SIG-M5 treated with dmso at 0.1 percent for 504 hours (cell line): ENCODE measurements around the gene KIFC3.
"Not testable (repeated sequence)": the region's sequence is repeated elsewhere in the genome, so short reads cannot be mapped to it uniquely, and the experiment has no call there.

Experiments used
- DNase-seq: peaks from one replicate; lab custom pipeline; 2025; ENCODE audit not compliant: unreplicated experiment; lab: John Stamatoyannopoulos, UW

KIFC3 gene

DNA sequence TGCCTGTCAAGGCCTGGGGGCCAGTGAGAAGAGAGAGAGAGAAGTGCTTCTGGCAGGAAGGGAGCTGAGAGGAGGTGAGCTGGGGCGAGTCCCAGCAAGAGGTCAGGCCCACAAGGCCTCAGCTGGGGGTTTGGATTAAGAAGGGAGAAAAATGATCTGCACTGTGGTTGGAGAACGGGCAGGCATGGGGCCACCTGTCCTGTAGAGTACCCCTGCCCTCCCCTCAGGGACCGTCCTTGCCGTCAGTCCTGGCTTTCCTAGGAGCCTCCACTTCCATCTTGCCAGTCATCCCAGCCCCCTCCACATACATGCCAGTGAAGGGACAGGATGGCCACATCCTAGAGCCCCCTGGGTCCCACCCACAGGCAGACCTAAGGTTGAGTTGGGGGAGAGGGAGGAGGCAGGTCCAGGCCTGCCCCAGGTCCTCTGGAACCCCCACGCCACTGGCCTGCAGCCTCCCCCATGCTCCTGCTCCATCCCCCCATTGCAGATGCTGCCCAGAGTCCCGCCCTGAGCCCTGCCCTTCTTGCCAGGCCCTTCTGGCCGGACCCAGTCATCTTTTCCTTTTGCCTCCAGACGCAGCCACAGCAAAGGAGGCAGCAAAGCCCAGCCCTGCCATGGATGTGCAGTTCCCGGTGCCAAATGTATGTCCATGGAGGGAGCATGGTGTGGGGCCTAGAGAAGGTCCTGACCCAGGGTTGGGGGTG is 47.8 kb downstream of the KIFC3 start:
- DNase-seq = no peak

DNA sequence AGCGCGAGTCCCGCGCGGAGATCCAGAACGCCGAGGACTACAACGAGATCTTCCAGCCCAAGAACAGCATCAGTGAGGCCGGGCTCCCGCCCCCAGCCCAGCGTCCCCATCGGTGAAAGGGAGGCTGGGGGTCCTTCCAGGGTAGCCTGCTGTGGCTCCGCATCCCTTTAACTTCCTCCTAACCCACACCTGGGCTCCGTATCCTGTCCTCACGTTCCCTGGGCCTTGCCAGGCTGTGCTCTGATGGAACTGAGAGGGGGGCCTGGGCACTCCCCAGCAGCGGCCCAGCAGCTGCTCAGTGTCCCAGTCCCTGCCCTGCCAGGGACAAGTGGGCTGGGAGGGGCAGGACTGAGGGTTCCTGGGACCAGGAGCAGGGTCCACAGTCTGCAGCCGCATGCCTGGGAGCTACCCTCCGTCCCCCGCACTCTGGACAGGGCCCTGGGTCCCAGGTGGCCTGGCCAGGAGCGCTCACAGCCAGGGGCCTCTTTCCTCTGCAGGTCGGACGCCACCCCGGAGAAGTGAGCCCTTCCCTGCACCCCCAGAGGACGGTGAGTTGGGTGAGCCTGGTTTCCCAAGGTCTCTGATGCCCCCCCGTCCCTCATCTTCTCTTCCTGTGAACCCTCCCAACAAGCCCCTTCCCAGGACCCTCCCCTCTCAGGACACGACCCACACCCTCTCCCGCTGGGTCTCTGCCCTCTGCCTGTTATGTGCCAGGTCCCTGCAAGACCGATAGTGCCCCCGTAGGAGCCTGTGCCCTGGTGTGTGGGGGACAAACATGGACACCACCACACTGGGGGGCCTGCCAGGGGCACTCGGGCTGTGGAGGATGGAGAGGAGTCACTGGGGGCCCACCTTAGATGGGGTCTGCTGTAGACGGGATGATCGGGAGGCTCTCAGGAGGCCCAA is 48.6 kb downstream of the KIFC3 start:
- DNase-seq = no peak

DNA sequence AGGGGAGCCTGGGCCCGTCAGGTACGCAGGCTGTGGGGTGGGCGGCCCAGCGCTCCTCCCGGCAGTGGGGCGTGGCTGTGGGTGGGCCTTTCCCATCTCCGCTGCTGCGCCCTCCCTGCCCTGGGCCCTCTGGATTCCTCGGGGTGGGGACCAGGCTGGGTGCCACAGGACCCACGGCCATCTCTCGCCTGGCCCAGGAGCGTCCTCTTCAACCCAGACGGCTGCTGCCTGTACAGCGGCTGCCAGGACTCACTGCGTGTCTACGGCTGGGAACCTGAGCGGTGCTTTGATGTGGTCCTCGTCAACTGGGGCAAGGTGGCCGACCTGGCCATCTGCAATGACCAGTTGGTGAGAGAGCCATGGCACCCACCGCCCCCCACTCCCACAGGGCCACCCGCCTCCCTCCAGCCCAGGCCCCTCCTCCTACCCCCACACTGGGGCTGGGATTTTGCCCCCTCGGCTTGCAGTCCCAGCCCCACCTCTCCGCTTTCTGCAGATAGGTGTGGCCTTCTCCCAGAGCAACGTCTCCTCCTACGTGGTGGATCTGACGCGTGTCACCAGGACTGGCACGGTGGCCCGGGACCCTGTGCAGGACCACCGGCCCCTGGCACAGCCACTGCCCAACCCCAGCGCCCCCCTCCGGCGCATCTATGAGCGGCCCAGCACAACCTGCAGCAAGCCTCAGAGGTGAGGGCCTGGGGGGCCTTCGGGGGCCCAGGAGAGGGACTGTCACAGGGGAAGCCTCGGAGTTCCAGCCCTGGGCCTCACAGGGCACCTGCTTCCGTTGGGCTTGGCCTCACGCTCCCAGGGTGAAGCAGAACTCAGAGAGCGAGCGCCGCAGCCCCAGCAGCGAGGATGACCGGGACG is 49.5 kb downstream of the KIFC3 start:
- DNase-seq = no peak

DNA sequence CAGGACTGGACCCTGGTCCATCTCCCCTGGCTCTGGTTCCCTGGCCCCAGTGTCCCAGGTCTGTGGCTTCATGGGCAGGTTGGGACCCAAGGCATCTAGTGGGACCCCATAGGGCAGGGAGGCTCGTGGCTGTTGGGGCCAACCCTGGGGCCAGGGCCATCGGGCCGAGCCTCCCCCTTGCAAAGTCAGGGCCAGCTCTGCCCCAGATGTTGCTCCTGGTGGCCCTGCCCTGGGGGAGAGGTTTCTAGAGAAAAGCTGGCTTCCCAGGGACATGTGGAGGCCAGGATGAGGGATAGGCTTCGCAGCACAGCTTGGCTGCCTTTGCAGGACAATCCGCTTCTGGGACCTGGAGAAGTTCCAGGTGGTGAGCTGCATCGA is 50.1 kb downstream of the KIFC3 start:
- no peak for DNase-seq

DNA sequence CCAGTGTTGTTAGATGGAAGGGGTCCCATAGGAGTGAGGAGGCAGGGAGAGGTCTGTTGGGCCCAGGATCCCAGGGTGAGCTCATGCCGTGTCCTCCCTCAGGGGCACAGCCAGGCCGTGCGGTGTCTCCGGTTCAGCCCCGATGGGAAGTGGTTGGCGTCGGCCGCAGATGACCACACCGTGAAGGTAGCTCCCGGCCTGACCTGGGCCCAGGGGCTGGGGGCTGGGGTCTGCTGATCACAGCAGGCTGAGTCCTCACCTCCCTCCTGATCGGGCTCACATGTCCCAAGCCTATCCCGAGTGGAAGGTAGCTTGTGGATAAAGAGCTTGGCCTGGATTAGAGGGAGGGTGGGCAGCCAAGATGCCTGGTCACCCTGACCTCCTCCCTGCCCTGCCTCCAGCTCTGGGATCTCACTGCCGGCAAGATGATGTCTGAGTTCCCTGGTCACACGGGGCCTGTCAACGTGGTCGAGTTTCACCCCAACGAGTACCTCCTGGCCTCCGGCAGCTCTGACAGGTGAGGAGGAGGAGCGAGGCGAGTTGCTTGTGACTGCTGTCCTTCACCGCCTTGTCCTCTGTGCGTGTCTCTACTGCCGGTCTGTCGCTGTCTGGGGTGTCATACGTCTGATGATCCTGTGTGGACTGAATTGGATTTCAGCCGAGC is 50.6 kb downstream of the KIFC3 start:
- DNase-seq = no peak

DNA sequence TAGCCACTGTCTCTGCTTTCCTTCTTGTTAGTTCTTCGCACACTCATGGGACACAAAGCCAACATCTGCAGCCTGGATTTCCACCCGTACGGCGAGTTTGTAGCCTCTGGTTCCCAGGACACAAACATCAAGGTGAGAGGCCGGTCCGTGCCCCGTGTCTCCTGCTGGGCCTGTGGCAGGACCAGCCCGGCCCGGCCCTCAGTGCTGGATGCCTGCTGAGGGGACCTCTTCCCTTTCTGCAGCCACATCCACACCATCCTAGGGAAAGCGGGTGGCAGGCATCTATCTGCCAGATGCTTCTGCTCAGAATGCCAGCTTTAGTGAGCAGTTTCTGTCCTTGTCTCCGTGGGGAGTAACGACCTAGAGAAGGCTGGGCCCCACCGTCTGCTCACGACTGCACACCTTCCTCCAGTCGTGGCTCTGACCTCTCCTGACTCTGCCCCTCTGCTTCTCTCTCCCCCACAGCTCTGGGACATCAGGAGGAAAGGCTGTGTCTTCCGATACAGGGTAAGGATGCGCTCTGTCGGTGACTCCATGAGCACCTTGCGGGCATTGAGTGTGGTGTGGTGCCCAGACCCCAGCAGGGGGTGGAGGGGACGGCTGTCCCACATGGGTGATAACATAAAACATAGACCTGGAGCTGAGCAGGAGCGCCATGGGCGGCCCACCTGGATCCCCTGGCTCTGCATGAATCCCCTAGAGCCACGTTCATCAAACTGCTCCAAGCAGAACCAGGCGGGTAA is 51.3 kb downstream of the KIFC3 start:
- no peak for DNase-seq

DNA sequence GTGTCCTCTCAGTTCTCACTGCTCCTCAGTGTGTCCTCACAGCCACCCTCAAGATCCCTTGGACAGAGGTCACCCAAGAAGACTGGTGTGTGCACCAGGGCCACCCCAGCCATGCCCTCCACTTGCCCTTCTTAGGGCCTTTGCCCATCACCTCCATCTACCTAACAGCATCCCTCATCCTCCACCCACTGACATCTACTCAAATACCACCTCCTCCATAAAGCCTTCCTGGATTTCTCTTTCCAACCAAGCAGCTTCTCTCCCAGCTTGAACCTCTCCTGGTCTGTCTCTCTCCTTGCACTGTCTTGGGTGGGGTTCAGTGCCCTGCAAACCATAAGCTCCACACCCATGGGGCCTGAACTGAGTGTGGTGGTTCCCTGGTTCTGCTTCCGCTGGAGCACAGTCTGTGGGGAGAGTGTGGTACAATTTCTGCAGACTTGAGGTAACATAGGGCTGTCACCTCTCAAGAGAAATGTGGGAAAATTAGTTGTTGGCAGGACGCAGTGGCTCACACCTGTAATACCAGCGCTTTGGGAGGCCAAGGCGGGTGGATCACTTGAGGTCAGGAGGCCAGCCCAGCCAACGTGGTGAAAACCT is 52.3 kb downstream of the KIFC3 start:
- no peak for DNase-seq

DNA sequence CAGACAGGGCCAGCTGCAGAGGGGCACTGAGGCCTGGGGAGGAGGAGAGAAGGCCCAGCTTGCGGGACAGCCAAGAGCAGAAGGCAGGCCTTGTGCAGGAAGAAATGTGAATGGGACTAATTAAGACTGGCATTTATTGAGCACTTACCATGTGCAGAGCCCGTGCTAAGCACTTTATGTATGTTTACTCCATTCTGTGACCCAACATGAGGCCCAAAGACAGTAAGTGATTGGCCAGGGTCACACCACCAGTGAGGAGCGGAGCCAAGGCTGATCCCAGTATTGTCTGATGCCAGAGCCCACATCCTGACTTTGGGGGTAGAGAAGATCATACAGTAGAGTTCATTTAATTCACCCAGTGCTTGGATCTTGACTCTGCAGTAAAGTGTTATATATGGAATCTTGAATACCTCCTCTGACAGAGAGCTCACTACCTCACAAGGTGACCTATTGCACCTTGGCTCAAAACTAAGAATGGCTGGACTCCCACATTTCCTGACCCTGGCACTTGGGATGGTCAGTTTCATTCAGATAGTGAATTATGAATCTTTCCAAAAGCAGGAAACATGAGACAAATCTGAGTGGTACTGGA is 53.1 kb downstream of the KIFC3 start:
- DNase-seq = no peak

DNA sequence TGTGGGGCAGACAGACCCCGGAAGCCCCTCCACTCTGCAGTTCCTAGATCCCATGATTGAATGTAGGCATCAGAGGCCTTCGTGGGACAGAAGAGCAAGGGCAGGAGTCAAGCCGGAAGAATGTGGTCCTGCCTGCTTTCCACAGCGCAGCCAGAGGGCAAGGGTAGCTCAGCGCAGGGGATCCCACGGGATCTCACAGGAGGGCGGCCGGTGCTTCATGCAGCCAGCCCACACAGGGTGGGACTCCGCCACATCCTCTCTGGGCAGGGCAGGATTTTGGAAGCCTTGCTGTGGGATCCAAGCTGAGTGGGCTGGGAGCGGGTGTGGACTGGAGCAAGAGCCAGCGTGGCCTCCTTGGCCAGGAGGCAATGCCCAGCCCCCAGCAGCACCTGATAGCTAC is 53.7 kb downstream of the KIFC3 start:
- DNase-seq = no peak

DNA sequence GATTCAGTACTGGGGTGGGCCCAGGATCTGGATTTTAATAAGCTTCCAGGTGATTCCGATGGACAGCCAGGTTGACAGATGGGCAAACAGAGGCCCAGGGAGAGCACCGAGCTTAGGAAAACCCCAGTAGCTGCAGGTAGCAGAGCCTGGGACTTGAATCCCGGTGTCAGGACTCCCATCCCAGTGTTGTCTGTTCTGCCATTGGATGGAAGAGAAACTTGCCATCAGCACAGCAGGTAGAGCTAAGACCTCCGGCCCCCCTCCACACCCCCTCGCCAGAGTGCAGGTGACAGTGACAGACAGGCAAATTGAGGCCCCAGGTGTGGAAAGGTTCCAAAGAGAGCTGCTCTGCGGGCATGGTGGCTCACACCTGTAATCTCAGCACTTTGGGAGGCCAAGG is 54.3 kb downstream of the KIFC3 start:
- no peak for DNase-seq

DNA sequence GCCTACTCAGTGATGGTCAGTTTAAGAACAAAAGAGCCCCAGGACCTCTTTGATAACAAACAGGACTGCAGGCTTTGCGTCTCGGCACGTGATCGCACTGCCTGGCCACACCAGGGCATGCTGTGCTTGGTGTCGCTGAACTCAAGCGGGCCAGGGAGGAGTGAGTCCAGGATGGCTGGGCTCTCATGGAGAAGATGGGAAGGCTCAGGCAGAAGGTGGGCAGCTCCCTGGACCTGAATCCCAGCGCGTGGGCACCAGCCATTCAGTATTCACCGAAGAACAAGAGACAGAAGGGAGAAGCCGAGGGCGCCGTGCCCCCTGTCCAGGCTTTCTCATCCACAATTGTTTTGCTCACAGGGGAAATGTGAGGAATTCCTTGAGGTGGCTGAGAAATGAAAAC is 54.8 kb downstream of the KIFC3 start:
- no peak for DNase-seq

DNA sequence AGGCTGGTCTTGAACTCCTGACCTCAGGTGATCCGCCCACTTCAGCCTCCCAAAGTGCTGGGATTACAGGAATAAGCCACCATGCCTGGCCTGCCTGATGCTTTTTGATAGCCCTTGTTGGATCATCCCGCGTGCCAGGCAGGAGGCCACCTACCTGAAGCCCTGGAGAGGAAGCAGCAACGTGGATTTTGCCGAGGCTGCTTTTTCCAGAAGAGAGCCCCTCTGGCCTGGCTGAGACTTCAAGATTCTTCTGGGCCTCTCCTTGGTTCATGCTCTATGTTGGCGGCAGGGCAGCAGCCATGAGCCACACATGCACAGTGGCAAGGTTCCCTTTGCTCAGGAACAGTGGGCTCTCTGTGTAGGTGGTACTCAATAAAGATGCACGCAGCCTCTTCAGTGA is 55.2 kb downstream of the KIFC3 start:
- no peak for DNase-seq

DNA sequence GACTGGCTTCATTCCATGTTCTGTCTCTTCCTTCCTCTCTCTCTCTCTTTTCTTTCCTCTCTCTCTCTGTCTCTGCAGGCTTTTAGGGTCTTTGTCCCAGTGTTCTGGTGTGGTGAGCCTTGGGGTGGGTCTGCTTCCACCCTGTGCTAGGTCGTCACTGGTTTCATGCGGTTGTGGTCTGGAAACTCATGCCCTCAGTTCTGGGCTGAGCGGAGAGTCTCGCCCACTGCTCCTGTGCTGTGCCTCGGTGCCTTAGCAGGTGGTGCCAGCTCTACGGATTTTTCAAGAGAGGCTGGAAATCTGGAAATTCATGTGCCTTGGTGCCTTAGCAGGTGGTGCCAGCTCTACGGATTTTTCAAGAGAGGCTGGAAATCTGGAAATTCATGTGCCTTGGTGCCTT is 56.0 kb downstream of the KIFC3 start:
- DNase-seq = not testable (repeated sequence)

DNA sequence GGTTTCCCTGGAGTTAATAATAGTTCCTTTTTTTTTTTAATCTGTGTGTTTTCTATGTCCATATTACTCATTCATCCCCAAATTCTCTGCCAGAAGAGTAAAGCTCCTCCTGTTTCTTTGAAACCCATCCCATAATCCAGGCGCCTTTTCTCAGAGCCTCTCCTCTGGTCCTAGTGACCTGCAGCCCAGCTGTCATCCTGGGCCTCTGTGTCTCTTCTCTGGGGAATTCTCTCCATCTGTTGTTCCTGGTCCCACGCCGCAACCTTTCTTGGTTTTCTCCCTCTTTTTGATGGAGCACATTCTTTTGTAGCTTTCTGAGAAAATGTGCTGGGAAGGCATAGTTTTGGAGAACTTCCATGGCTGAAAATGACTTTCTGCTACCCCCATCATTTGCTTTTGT is 56.5 kb downstream of the KIFC3 start:
- DNase-seq = no peak

DNA sequence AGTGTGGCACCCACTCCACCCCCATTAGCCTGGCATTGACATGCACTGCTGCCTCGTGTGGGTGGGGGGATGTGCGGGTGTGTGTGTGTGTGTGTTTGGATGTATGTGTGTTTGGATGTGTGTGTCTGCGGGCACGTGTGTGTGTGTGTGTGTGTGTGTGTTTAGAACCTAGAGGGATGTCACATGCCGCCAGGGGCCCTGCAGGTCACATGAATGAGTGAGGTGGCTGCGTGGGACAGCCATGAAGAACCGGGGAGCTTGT is 57.7 kb downstream of the KIFC3 start:
- DNase-seq = no peak

DNA sequence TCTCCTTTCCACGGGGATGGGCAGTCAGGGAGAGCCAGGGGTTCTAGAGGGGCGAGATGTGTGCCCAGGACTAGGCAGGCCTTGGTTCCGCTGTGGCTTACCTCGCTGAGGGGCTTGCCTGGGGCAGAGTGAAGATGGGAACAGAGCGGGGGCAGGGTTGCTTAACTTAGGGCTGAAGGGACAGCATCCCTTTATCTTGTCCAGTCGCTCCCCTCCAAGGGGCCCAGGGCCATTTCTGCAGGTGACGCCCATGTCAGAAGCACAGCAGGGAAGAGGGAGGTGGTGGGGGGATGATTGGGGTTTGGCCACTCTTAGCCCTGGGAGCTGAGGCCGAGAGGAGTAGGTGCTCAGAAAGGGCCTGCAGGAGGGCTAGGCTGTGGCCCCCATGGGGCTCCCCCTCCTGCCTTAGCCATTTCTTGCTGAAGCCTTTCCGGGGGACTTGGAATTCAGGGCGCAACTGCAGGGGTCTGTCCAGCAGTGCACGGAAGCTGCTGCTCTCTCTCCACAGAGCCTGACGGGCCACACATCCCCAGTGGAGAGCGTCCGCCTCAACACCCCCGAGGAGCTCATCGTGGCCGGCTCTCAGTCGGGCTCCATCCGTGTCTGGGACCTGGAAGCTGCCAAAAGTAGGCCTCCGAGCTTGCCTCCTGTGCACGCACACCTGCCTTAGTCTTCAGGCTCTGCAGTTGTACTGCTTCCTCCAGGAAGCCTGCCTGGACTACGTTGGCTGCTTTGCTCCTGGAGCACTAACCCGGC is 58.2 kb downstream of the KIFC3 start:
- DNase-seq = no peak

DNA sequence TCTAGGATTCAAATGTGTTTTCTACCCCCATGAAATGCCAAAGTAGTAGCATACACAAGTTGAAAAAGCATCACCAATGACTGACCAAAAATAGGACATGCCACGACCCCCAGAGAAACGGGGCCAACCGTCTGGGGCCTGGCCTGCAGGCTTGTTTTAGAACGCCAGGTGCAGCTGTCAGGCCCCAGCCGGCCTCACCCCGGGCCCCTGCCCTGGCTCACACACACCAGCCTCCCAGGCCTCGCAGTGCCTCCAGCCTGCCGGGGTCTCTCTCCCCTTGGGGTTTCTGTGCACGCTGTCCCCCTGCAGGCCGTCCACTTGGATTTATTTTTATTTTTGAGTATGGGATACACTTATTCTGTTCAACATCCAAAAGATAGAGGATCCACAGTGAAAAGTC is 58.8 kb downstream of the KIFC3 start:
- DNase-seq = no peak

DNA sequence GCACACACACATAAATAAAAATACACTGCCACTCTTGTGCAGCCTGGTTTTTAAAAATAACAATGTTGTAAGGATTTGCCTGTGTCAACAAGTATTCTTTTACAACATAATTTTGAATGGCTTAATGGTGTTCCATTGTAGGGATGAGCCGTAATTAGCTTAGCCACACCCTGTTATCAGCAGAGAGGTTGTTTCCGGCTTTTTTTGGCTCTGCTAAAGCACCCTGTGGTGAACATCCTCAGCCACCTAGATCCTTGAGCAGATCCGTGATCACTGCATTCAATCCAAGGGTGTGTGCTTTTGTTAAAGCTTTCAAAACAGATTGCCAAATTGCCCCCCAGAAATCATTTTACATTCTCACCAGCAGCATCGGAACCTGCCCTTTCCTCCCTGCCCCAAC is 59.7 kb downstream of the KIFC3 start:
- no peak for DNase-seq

DNA sequence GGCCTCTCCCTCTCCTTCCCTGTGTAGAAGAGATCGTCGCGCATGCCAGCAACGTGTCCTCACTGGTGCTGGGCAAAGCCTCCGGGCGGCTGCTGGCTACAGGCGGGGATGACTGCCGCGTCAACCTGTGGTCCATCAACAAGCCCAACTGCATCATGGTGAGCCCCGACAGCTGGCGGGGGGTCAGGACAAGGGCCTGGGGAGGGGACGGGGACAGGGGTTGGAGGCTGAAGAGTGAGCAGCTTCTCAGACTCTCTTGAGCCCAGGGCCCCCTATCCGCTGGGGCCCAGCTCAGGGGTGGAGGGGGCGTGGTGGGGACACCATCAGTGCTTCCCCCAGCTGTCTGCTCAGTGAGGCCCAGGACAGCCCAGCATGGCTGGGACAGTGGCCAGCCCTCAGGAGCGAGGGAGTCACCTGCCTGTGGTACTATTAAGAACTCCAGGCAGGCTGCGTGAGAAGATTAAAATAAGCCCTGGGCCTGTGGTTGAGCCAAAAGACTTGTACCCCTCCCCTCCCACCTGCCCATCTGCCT is 60.6 kb downstream of the KIFC3 start:
- DNase-seq = no peak
